Dermis blood vessel endothelial cell (primary cell): Measurements from ENCODE around the gene MRPL21. TPM values are rescaled to one million over a fixed set of nuclear protein-coding genes. Genes with fewer than 3 reads are reported as not detected.

Source experiments
- DNase-seq: peaks from one replicate; pipeline ENCODE4 v3.0.0; 2010
- total RNA-seq: library from RNA; depleted of rRNA; stranded (reverse); fragments of >200 nt; gene quantifications from 2 replicates; pipeline ENCODE4 v1.2.3, GENCODE V29; 2014

The MRPL21 gene
- total RNA-seq, 1 donor from 2014 or later = 50.5 TPM

DNA sequence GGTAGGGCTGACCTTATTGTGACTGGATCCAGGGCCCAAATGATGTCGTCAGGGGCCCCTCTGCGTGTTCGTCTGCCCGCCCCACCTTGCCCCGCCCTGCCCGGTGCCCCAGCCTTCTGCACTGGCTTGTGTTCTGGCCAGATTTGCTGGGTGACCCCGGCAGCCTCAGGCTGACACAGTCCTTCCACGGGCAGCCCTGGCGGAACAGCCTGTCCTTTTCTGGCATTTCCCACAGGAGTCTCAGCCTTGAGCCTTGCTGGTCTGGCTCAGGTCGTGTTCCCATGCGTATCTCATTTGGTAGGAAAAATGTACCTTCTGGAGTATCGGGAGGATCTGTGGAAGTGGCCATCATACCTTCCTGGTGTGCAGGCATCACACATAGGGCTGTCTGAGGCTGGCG is 31.0 kb upstream of the MRPL21 start:
- DNase-seq = no peak

DNA sequence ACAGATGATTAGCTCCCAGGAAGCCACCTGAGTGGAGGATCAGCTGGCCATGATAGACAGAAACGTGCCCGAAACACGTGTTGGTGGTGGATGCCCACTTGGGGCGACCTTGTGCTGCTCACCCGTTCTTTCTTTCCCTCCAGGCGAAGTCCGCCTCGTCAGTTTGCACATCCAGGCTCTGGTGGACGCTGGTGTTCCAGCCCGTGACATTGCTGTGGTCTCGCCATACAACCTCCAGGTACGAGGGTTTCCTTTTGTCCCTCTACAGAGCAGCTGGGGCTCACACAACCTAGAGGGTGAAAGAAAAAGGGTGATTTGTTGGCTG is 30.7 kb upstream of the MRPL21 start:
- DNase-seq = no peak

DNA sequence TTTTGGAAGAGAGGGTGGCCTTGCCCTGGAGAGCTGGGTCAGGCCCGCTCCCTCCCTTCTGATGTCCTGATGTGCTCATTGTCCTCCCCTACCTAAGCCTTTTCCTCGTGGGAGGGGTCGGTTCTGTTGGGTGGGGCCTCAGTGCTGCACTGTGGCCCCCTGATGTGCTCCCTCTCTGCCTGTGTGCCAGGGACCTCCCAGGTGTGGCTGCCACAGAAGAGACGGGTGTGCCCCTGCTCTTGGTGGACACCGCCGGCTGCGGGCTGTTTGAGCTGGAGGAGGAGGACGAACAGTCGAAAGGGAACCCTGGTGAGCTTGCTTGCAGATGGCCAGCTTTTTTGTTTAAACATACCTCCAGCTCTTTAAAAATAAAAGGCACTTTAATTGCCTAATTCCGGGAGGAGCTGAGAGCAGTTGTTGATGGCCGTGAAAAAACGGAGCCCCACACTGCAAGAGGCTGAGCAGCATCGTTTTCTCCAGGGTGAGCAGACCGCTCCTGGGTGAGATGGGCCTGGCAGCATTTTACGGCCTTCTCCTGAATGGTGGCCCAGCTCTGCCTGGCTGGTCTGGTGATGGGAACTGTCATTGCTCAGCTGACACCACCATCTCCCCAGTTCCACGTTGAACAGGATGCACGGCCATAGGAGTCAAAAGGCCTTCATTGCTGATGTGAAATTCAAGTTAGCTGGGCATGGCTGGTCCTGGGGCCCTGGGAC is 30.1 kb upstream of the MRPL21 start:
- no peak for DNase-seq

- DNase-seq = no peak
These were observed 29.4 kb upstream of the MRPL21 start for GRCh38 chr11:68932933-68933577.

GRCh38 chr11:68932358-68932757 is 28.7 kb upstream of the MRPL21 start:
- no peak for DNase-seq

- DNase-seq = no peak
These were observed 28.3 kb upstream of the MRPL21 start for GRCh38 chr11:68931911-68932310.

DNA sequence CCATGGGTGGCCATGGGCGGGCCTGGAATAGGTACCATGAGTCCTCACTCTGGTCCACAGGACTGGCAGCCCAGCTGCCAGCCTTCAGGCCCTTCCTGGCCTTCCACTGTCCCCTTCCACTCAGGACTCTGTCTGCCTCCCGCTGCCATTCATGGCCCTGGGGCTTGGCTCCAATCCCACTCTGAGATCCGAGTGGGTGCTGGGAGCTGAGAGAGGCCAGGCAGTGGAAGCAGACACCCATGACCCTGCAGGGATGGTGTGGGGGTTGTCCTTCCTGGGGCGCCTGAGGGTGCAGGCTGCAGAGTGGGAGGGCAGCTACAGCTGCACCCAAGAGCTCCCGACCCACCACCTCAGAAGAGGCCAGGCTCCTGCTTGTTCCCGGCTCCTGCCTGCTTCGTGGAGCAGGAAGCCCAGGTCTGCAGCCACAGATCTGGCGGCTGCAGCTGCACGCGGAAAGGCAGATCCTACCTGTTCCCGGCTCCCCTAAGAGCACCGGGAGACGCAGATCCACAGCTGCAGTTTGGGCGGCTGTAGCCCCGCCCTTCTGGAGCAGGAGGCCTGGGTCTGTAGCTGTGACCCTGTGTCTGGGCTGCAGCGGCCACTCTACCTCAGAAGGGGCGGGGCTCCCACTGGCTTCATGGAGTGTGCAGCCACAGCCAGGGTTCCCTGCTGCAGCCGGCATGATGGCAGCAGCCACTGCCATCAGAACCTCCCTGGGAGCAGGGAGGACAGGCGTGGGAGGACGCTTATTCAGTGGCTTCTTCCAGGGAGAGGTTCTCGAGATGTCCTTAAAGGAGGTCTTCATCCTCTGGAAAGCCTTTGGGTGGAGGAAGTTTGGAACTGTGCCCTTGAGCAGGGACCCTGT is 27.6 kb upstream of the MRPL21 start:
- DNase-seq = no peak

- no peak for DNase-seq
These were observed 26.3 kb upstream of the MRPL21 start for GRCh38 chr11:68929706-68930570.

DNA sequence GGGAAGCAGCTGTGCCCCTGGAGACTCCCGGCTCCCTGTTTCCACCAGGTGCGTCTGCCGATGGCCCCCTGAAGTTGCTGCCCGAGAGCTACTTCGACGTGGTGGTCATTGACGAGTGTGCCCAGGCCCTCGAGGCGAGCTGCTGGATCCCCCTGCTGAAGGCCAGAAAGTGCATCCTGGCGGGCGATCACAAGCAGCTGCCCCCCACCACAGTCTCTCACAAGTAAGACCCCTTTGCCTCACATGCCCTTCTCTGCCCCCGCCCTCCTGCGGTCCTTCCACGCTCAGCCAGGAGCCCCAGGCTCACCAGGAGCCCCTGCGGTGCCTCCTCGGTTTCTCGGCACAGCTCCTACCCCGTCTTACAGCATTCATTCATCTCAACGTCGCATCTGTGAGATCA is 25.5 kb upstream of the MRPL21 start:
- DNase-seq = no peak

DNA sequence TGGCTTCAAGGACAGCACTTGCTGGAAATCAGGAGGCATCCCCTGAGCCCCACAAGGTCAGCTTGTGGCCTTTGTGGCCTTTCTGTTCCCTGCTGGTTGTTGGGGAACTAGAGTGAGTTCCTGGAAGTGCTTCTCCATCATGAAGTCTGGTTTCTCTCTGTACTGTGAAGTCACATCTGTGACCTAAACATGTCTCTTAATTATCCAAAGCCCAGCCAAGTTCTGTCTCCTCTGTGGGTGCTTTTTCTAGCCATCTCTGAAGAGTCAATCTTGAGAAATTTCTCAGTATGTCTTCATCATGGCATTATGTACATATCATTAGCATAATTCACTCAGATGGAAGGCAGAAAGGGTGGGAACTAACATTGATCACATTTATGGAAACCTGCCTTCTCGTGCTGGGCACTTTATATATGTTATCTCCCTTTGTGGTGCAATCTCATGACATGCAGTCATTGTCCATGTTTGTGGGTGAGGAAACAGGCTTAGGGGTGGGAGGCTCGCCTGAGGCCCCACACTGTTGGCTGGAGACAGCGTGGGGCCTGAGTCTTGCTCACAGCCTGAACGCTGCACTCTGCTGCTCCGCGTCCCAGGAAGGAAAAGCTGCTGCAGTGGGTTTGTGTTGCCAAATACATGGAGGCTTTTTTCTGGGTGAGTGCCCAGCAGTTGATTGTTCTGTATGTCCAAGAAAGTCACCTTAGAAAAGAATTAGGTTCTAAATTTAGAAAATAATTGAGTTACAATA is 24.7 kb upstream of the MRPL21 start:
- DNase-seq = no peak

DNA sequence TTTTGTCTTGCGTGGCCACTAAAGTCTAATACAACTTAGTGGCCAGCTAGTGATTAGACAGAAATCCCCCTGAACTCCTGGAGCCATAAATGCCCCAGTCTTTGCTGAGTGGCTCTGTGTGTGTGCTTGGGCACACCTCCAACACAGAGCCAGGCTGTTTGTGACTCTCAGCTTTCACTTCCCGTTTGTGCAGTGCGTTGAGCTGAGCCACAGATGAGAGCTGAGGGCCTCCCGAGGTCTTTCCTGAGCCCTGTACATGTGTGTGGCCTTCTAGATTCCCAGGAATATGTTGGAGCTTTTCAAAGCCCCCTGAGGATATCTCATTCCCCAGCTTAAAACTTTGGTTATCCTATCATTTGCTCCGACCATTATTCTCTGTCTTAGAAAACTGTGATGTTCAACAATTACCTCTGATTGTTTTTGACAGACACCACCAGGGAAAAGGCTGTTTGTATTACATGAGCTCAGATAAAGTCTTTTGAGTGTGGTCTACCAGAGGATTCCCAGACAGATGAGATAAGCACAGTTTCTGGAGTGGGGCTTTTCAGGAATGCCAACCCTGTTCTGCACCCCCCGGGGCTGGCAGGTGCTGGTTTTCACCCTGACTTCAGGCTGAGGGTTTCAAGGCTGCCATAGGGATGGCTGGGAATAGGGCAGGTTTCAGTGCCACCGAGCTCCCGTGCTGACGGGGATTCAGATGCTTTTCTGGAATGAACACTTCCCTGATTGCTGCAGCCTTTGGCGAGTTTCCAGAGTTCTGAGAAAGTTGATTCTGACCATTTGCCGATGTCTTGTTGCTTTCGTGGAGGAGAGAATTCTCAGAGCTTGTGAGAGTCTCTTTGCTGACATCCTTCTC is 23.9 kb upstream of the MRPL21 start:
- DNase-seq = peak; percentile 40

DNA sequence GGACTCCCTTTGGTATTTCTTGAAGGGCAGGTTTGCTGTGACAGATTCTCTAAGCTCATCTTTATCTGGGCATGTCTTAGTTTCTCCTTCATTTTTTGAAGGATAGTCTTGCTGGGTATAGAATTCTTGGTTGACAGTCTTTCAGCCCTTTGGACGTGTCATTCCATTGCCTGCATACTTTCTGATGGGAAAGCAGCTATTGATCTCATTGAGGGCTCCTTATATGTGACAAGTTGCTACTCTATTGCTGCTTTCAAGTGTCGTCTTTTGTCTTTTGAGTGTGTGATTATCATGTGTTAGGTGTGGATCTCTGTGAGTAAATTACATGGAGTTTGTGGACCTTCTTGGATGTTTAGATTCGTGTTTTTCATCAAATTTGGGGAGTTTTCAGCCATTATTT is 22.0 kb upstream of the MRPL21 start:
- DNase-seq = no peak

DNA sequence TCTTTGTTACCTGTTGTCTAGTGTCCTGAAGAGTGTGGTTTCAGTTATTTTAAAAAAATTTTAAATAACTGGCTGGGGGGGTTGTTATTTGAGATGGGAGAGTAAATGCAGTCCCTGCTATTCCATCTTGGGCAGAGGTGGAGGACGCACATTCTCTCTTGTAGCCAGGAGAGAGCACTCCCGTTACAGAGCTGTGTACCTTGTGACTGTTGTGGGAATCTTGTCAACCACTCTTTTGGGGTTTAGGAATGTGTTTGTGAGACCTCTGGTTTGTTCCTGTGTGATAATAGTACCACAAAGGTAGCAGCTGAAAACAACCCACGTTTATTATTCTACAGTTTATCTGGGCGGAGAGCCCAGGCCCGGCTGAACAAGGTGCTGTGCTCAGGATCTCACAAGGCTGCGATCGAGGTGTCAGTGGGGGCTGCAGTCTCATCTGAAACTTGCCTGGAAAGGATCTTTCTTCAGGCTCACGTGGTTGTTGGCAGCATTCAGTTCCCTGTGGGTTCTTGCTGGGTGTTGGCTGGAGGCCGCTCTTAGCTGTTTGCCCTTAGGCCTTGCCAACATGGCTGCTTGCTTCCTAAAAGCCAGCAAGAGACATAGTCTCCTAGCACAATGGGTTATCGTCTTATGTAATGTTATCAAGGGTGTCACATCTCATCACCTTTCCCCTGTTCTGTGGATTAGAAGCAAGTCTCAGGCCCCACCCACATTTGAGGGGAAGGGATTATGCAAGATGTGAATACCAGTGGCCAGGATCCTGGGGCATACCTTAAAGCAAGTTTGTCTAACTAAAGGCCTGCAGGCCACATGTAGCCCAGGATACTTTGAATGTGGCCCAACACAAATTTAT is 20.7 kb upstream of the MRPL21 start:
- no peak for DNase-seq

- no peak for DNase-seq
These were observed 20.0 kb upstream of the MRPL21 start for GRCh38 chr11:68923614-68924013.

GRCh38 chr11:68916439-68916838 is 12.8 kb upstream of the MRPL21 start:
- no peak for DNase-seq

DNA sequence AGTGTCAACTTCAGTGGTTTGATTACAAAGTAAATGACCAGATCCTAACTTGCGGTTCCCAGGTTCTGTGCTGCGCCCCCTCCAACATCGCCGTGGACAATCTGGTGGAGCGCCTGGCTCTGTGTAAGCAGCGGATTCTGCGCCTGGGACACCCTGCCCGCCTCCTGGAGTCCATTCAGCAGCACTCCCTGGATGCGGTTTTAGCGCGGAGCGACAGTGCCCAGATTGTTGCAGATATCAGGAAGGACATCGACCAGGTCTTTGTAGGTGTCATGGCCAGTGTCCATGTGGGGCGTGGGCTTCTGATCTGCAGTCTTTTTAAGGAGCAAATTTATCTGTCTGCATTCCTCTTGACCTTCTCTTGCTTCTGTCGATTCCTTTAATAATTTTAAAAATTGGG is 11.1 kb upstream of the MRPL21 start:
- no peak for DNase-seq

DNA sequence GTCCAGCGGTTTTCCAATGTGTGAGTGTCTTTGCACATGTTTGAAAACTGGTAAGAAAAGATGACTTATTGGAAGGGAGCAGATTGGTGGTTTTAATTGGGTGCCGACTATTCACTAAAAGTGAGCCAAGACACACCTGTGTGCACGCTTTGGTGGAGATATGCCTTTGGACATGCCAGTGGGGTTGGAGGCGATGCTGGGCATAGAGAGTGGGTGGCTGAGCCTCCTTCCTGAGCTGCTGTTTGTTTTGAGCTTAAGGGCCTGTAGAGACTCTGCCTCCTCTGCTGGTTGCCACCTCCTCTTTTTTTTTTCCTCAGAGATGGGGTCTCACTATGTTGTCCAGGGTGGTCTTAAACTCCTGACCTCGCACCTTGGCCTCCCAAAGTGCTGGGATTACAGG is 9.6 kb upstream of the MRPL21 start:
- DNase-seq = no peak

GRCh38 chr11:68912254-68912653 is 8.6 kb upstream of the MRPL21 start:
- no peak for DNase-seq

- DNase-seq = no peak
These were observed 8.1 kb upstream of the MRPL21 start for GRCh38 chr11:68911731-68912130.

DNA sequence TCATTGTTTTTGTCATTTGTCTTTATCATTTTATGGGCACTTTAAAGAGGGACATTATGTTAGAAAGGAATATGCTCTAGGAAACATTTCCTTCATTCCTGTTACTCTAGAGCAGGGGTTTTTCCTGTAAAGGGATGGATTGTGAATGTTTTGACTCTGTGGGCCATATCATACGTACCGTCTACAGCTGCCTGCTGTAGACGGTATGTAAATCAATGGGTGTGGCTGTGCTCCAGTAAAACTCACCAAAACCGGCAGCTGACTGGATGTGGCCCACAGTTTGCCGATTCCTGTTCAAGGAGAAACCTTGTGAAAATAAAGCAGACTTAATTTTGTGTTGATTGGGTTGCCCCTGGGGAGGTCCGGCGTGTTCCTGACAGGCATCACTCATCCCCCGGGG is 7.3 kb upstream of the MRPL21 start:
- no peak for DNase-seq
